Activated CD8-positive, alpha-beta T cell treated with anti-CD3 and anti-CD28 coated beads, Interleukin-2, amount 10 ng/mL, durations not matched to agents 7 days and 5 days (primary cell): ENCODE data around the gene MAP3K6. TPM values are rescaled to one million over a fixed set of nuclear protein-coding genes. Genes with fewer than 3 reads are reported as not detected.
A peak's percentile ranks its signal among the peaks of the same experiment; 100 is the strongest.

Experiments used
- ATAC-seq: fragments of 150-1000 bp; cut with Tn5 transposase; one replicate; pipeline ENCODE4 v1.10.0; 2021; ENCODE audit warnings: moderate library complexity
- CTCF ChIA-PET: fragments of 350-600 bp; sonication (Branson Sonifier 250); formaldehyde crosslinking; loops from one replicate; lab custom pipeline; 2021; ENCODE audit warnings: antibody characterized with exemption; lab: Charles Lee
- POLR2A ChIA-PET: fragments of 350-600 bp; sonication (Branson Sonifier 250); formaldehyde crosslinking; loops from one replicate; lab custom pipeline; 2021; ENCODE audit warnings: antibody characterized with exemption; lab: Charles Lee
- DNase-seq: peaks from one replicate; pipeline ENCODE4 v3.0.0-alpha.2; 2020
- H3K27ac Mint-ChIP-seq: one replicate; pipeline ENCODE4 v1.8.0; 2021; ENCODE audit warnings: mild to moderate bottlenecking, mixed read lengths
- H3K27me3 Mint-ChIP-seq: one replicate; pipeline ENCODE4 v1.8.0; 2021; ENCODE audit warnings: low read depth, mixed read lengths
- H3K36me3 Mint-ChIP-seq: one replicate; pipeline ENCODE4 v1.8.0; 2021; ENCODE audit warnings: low read depth, mixed read lengths
- H3K4me1 Mint-ChIP-seq: one replicate; pipeline ENCODE4 v1.8.0; 2021; ENCODE audit warnings: low read depth, mixed read lengths
- H3K4me3 Mint-ChIP-seq: one replicate; pipeline ENCODE4 v1.8.0; 2021; ENCODE audit warnings: mild to moderate bottlenecking, mixed read lengths
- H3K9me3 Mint-ChIP-seq: one replicate; pipeline ENCODE4 v1.8.0; 2022; ENCODE audit warnings: mixed read lengths; ENCODE audit not compliant: insufficient read depth
- total RNA-seq, 2 experiments: library from RNA; stranded (reverse); gene quantifications; one replicate each; pipeline ENCODE4 v1.2.3, GENCODE V29; 2021

The MAP3K6 gene
- total RNA-seq, 2 experiments from 2014 or later = 7.8 to 12.3 TPM

DNA sequence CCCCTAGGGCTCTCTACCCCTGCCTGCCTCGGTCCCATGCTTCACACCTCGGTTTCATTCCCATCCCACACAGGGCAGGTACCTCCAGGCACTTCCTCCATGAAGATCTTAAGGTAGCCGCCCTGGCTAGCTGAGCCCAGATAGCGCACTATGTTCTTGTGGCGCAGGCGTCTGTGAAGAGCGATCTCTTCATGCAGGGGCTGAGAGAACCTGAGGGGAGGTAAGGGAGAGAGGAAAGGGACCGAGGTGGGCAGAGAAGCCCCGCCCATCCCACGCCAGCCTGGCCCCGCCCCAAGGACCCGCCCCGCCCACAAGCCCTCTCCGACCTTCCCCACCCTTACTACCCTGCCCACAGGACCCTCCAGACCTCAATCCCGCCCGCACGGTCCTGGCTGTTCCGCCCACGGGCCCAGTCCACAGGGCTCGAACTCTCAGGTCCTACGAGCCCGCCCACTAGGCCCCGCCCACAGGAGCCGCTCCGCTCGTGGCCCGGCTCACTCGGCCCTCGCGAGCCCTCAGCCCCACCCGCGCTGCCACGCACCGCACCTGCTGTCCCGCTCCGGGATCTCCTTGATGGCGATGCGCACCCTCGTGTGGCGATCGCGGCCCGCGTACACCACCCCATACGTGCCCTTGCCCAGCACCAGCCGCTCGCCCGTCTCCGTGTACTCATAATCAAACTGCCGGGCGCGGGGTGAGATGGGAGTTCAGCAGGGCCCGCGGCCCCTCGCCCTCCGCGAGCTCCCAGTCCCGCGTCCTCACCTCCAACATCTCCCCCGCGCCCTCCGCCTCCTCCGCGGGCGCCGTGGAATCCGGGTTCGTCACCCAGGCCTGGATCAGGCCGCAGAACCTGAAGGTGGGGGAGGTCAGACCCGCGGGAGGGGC lies 6.4 kb downstream of the MAP3K6 start:
- ATAC-seq = no peak
- peak; percentile 47 for DNase-seq
- ChIA-PET POLR2A (interaction anchor here (0.7 kb wide), 1 partner anchor 18 kb away, joined by 3 read pairs; no protein-coding TSS in a partner anchor), CTCF (interaction anchor here (2.3 to 6.7 kb wide), 4 partner anchors 16 to 35 kb away, joined by 12 to 99 read pairs (median 53); partner anchors contain the start of genes CD164L2 and SYTL1)
- Mint-ChIP-seq H3K9me3 (no peaks in the 10 kb centered on the region), H3K4me3 (peak overlapping the region; percentile 49), H3K27ac (peak overlapping the region; percentile 15), H3K27me3 (peaks cover 9% of the 10 kb centered on the region), H3K36me3 (no peaks in the 10 kb centered on the region), H3K4me1 (peaks cover 63% of the 10 kb centered on the region)

DNA sequence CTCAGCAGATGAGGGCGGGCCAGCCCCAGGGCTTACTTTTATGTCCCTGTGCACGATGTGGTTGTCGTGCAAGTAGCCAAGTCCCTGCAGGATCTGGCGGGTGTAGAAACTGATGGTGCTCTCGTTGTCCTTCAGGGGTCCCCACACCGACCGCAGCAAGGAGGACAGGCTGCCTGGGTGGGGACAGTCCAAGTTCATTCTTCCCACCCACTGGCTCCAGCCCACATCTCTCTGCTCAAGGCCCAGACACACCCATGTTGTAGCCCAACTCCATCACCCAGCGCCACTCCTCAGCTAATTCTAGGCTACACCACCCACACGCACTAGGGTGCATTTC lies 7.0 kb downstream of the MAP3K6 start:
- H3K9me3 Mint-ChIP-seq = no peaks in the 10 kb centered on the region

DNA sequence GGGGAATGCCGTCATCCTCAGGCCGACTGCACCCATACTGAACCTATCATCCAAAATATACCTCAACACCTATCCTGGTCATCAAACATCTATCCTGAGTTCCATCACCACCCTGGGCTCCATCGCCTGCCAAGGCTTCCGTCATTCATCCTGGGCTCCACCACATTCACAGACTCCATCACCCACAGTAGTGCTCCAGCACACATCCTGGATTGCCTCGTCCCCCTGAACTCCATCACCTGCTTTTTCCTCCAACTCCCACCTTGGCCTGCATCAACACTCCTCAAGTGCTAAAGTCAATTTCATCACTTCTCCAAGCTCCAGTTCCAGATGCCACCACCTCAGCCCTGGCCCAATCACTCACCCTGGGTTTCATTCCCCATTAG lies 7.8 kb downstream of the MAP3K6 start:
- no peak overlapping the region for H3K4me3 Mint-ChIP-seq

More for the DNA sequence above, 7.0 kb downstream of the MAP3K6 start:
- H3K27ac Mint-ChIP-seq = peak overlapping the region; percentile 15
- H3K36me3 Mint-ChIP-seq = no peaks in the 10 kb centered on the region
- ChIA-PET CTCF (interaction anchor here (4.4 to 6.7 kb wide), 3 partner anchors 16 to 27 kb away, joined by 46 to 99 read pairs (median 60); partner anchors contain the start of genes CD164L2 and SYTL1), POLR2A (no interaction called here)
- ATAC-seq = no peak
- DNase-seq = no peak
- H3K4me1 Mint-ChIP-seq = peaks cover 61% of the 10 kb centered on the region
- H3K4me3 Mint-ChIP-seq = peak overlapping the region; percentile 49
- peaks cover 9% of the 10 kb centered on the region for H3K27me3 Mint-ChIP-seq

DNA sequence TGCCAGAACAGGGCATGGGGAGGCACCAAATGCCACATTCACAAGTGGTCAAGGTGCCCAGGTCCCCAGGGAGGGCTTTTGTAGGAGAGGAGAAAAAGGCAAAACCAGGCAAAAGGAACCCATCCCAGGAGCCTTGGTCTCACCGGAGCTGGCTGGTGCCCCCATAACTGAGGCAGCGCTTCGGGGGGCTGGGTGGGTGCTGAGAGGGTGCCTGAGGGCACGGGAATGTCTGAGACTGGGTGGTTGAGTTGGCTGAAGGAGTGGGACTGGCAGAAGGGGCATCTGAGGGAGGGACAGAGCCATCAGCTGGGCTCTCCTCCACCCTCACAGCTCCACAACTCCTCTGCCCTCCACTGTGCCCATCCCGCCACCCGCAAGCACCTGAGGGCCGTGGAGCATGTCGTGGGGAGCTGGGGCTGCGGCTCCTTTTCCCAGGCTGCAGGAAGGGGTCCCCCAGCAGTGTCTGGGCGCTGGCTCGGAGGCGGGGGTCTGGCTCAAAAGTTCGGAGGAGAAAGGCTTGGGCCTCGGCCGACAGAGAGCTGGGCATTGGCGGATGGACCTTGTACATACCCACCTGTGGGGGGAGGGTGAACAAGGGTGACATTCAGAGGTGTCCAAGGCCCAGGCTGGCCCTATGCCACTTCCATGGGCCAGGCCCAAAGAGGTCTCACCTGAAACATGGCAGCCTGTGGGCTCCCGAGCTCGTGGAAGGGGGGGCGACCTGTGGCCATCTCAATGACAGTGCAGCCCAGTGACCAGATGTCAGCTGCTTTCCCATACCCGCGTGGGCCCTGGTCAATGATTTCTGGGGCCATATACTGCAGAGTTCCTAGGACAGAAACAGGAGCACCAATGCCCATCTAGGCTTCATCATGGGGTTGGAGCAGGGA lies 8.5 kb downstream of the MAP3K6 start:
- Mint-ChIP-seq H3K36me3 (no peaks in the 10 kb centered on the region), H3K27me3 (peaks cover 9% of the 10 kb centered on the region), H3K4me1 (peaks cover 48% of the 10 kb centered on the region), H3K27ac (no peak overlapping the region), H3K4me3 (peak overlapping the region; percentile 78), H3K9me3 (no peaks in the 10 kb centered on the region)
- ChIA-PET POLR2A (interaction anchor here (1.1 to 4.9 kb wide), 6 partner anchors 8 to 37 kb away, joined by 3 to 56 read pairs (median 6); partner anchors contain the start of genes MAP3K6 and SYTL1), CTCF (interaction anchor here (0.6 to 6.7 kb wide), 23 partner anchors 8 to 415 kb away, joined by 3 to 99 read pairs (median 15); partner anchors contain the start of genes CD164L2, MAP3K6, STX12 and SYTL1)
- ATAC-seq (no peak), DNase-seq (no peak)

More for the DNA sequence above, 7.8 kb downstream of the MAP3K6 start:
- POLR2A ChIA-PET = interaction anchor here (4.9 kb wide), 1 partner anchor 16 kb away, joined by 56 read pairs; the partner anchor contains the start of gene SYTL1
- DNase-seq (no peak), ATAC-seq (no peak)
- H3K27me3 Mint-ChIP-seq = peaks cover 9% of the 10 kb centered on the region
- H3K27ac Mint-ChIP-seq = no peak overlapping the region
- H3K36me3 Mint-ChIP-seq = no peaks in the 10 kb centered on the region
- CTCF ChIA-PET = interaction anchor here (2.5 to 6.7 kb wide), 9 partner anchors 10 to 58 kb away, joined by 11 to 99 read pairs (median 28); partner anchors contain the start of genes CD164L2, SYTL1 and TMEM222
- H3K9me3 Mint-ChIP-seq = no peaks in the 10 kb centered on the region
- H3K4me1 Mint-ChIP-seq = peaks cover 53% of the 10 kb centered on the region

DNA sequence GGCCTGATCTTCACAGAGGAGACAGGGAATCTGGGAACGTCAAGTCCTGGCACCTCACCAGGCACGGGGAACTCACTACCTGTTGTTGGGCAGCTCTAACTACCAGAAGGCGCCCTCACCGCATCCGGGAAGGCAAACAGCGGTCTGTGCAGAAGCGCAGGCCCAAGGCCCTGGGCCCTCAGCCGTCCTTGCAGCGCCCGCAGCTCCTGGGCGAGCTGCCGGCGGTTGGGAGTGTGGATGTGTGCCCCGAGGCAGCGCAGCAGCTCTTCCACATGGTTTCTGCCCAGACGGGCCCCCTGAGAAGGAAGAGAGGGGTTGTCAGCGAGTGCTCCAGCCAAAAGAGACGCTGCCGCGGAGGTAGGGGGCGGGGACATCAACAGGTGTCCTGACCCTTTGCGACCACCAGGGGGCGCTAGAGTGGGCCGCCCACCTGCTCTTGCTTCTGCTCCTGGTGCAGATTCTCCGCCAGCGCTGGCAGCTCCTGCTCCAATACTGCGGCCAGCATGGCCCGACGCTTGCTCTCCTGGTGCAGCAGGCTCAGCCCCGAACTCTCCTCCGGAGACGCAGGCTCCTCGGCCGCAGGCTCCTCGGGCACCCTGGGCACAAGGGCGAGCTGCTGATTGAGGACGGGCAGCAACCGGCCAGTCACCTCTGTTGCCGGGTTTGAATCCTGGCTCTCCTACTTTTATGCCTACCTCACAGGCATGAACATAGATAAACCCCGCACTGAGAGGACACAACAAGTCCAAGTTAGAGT lies 9.3 kb downstream of the MAP3K6 start:
- ChIA-PET POLR2A (interaction anchor here (0.7 to 4.9 kb wide), 13 partner anchors 8 to 61 kb away, joined by 3 to 56 read pairs (median 5); partner anchors contain the start of genes MAP3K6 and SYTL1), CTCF (interaction anchor here (0.6 to 6.7 kb wide), 36 partner anchors 9 to 416 kb away, joined by 3 to 99 read pairs (median 5); partner anchors contain the start of genes CD164L2, FCN3, MAP3K6 and STX12)
- peak; percentile 90 for DNase-seq
- peak overlapping the region; percentile 78 for H3K4me3 Mint-ChIP-seq
- H3K9me3 Mint-ChIP-seq = no peaks in the 10 kb centered on the region
- peak; percentile 82 for ATAC-seq
- H3K4me1 Mint-ChIP-seq = peaks cover 48% of the 10 kb centered on the region
- peak overlapping the region; percentile 97 for H3K27ac Mint-ChIP-seq
- H3K27me3 Mint-ChIP-seq = peaks cover 9% of the 10 kb centered on the region
- no peaks in the 10 kb centered on the region for H3K36me3 Mint-ChIP-seq

DNA sequence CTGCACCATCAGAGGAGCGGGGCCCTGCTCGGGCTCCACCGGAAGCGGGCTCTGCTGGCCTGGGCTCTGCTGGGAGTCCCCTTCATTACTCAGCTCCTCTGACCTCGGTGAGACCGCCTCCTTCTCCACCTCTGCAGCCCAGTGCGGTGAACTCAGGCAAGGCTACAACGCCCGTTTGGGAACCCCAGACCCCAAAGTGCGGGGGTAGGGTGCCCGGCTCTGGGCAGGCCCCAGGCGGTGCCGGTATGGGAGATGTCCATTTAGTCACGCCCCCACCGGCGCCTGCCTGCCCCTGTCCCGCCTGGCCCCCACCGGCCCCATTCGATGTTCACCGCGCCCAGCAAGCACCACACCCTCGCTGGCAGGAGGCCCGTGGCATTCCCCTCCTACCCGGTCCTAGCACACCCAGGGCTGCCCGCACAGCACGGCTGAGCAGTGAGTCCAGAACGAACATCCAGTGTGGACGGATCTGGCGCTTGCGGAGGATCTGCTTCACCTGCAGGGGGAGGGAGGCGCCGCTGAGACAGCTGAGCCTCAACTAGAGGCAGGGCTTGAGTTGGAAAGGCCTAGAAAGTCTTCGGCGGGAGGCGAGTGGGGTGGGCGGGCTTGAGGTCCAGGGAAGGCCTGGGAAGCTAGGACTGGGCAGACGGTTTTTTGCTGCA lies 10.0 kb downstream of the MAP3K6 start:
- DNase-seq (peak; percentile 73), ATAC-seq (peak; percentile 59)
- ChIA-PET CTCF (interaction anchor here (0.6 to 6.7 kb wide), 34 partner anchors 8 to 313 kb away, joined by 3 to 99 read pairs (median 6); partner anchors contain the start of genes CD164L2, FCN3, MAP3K6 and SYTL1), POLR2A (interaction anchor here (0.6 to 4.9 kb wide), 13 partner anchors 8 to 60 kb away, joined by 3 to 56 read pairs (median 5); partner anchors contain the start of genes MAP3K6 and SYTL1)
- Mint-ChIP-seq H3K27me3 (peaks cover 9% of the 10 kb centered on the region), H3K4me1 (peaks cover 48% of the 10 kb centered on the region), H3K4me3 (peak overlapping the region; percentile 78), H3K9me3 (no peaks in the 10 kb centered on the region), H3K27ac (peak overlapping the region; percentile 97), H3K36me3 (no peaks in the 10 kb centered on the region)

DNA sequence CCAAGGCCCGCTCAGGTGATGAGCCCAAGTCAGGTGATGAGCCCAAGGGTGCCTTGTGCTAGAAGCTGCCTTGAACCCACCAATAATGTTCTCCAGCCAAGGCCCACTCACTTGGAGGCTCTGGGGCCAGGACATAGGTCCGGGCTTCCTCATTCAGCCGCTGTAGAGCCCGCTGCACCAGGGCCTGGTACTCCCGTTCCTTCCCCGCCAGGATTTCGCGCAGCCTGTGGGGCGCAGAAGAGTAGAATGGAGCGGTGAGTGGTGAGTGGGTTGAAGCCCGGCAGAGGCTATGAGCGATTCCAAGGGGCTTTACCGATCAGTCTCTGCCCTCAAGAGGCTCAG lies 10.5 kb downstream of the MAP3K6 start:
- Mint-ChIP-seq H3K27me3 (peaks cover 9% of the 10 kb centered on the region), H3K9me3 (no peaks in the 10 kb centered on the region), H3K4me1 (peaks cover 48% of the 10 kb centered on the region), H3K4me3 (peak overlapping the region; percentile 78), H3K36me3 (peaks cover 2% of the 10 kb centered on the region), H3K27ac (peak overlapping the region; percentile 97)
- no peak for DNase-seq
- CTCF ChIA-PET = interaction anchor here (0.7 to 6.7 kb wide), 16 partner anchors 10 to 312 kb away, joined by 3 to 99 read pairs (median 25); partner anchors contain the start of genes CD164L2, MAP3K6, SYTL1 and TMEM222
- ATAC-seq = no peak
- POLR2A ChIA-PET = interaction anchor here (0.6 to 4.9 kb wide), 9 partner anchors 10 to 60 kb away, joined by 3 to 56 read pairs (median 5); partner anchors contain the start of genes MAP3K6 and SYTL1

DNA sequence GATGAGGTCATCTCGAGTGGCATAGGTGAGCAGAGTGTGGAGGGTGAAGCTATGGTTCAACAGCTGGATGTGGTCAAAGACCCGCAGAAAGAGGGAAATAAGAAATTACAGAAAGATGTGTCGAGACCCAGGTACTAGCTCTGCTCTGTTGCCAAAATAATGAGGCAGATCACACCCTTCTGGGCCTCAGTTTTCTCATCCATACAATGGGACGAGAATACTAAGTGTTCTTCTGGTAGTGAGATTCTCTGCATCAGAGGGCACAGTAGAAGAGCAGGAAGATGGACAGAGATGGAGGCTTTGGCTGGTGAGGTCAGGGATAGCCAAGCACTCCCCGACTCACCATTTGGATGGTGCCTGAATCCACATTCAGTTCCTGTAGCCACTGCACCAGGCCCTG lies 11.1 kb downstream of the MAP3K6 start:
- Mint-ChIP-seq H3K9me3 (no peaks in the 10 kb centered on the region), H3K27me3 (peaks cover 9% of the 10 kb centered on the region), H3K36me3 (peaks cover 2% of the 10 kb centered on the region), H3K27ac (peak overlapping the region; percentile 97), H3K4me3 (peak overlapping the region; percentile 78), H3K4me1 (peaks cover 46% of the 10 kb centered on the region)
- ATAC-seq (no peak), DNase-seq (no peak)
- CTCF ChIA-PET = interaction anchor here (0.7 to 6.7 kb wide), 15 partner anchors 10 to 307 kb away, joined by 3 to 99 read pairs (median 23); partner anchors contain the start of genes CD164L2, MAP3K6 and SYTL1
- POLR2A ChIA-PET = interaction anchor here (0.6 to 4.9 kb wide), 2 partner anchors 10 to 13 kb away, joined by 3 to 56 read pairs; partner anchors contain the start of gene SYTL1

DNA sequence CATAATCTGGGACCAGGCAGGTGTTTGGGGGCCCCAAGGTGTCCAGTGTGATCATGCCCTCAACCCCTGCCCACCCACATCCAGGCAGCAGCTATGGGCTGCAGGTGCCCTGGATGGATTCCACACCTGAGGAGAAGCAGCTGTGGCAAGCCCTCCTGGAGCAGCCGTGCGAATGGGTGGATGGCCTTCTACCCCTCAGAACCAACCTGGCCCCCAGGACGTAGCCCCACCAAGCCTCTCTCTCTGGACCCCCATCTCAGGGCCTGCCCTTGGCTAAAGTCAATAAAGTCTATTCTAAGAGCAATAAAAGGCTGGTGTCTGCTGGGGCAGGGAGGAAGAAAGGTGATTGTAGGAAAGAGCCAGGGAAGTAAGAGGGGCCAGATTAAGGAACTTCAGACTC lies 13.1 kb downstream of the MAP3K6 start:
- Mint-ChIP-seq H3K4me1 (peaks cover 35% of the 10 kb centered on the region), H3K9me3 (no peaks in the 10 kb centered on the region), H3K4me3 (no peak overlapping the region), H3K36me3 (peaks cover 2% of the 10 kb centered on the region), H3K27me3 (no peaks in the 10 kb centered on the region), H3K27ac (peak overlapping the region; percentile 16)
- POLR2A ChIA-PET = no interaction called here
- ATAC-seq = no peak
- DNase-seq = no peak
- CTCF ChIA-PET = interaction anchor here (0.7 to 2.2 kb wide), 5 partner anchors 11 to 57 kb away, joined by 3 to 14 read pairs (median 4); partner anchors contain the start of genes MAP3K6 and SYTL1
